Measurements from ENCODE around the gene TFCP2. TPM values are rescaled to one million over a fixed set of nuclear protein-coding genes. Genes with fewer than 3 reads are reported as not detected.

TFCP2 gene
- total RNA-seq, 2 donors from 2014 or later, result 24.4 to 30.9 TPM

DNA sequence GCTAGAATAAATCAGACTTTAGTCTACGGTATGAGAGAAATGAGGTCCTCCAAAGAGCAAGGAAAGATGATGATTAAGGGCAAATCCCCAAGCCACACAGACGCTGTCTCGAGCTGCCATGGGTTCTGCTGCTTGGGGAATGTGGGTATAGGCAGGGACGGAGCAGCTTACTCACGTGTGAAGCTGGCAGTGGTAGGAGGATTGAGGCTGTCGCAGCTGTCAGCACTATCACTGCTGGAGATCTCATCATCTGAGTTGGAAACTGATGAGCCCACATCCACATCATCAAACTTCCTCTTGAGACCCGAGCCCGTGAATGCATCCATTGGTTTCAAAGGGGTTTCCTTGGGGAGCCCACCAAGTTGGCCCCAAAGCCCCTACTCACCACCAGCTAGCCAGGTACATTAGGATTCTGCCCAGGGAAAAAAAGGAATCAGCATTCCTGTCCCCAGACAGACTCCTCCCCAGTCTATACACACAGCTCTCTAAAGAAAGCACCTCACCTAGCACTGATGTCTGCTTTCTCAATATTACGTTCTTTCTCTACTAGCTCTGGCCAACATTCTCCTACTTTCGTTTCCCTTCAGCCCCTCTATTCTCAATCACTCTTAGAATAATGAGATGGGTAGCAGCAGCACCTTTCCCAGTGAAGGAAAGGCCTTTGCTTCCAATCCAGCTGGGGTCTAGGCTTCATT, 96.6 kb downstream of the TFCP2 start:
- Histone ChIP-seq H3K9ac (ENCODE audit: low read depth in 2 of 2, low read length in 2 of 2) (no peak overlapping the region), H3K4me1 (no peaks in the 10 kb centered on the region), H3K36me3 (no peaks in the 10 kb centered on the region), H3K27me3 (no peaks in the 10 kb centered on the region), H3K27ac (no peak overlapping the region), H3K9me3 (no peaks in the 10 kb centered on the region), H3K4me3 (no peak overlapping the region)
- TF ChIP-seq, protein P1, sequence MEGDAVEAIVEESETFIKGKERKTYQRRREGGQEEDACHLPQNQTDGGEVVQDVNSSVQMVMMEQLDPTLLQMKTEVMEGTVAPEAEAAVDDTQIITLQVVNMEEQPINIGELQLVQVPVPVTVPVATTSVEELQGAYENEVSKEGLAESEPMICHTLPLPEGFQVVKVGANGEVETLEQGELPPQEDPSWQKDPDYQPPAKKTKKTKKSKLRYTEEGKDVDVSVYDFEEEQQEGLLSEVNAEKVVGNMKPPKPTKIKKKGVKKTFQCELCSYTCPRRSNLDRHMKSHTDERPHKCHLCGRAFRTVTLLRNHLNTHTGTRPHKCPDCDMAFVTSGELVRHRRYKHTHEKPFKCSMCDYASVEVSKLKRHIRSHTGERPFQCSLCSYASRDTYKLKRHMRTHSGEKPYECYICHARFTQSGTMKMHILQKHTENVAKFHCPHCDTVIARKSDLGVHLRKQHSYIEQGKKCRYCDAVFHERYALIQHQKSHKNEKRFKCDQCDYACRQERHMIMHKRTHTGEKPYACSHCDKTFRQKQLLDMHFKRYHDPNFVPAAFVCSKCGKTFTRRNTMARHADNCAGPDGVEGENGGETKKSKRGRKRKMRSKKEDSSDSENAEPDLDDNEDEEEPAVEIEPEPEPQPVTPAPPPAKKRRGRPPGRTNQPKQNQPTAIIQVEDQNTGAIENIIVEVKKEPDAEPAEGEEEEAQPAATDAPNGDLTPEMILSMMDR (IDR thresholded peaks at IDR 0.05), result no peak
- intact Hi-C loops (cut with DNase I), result no loop called here
- DNase-seq, result no peak

DNA sequence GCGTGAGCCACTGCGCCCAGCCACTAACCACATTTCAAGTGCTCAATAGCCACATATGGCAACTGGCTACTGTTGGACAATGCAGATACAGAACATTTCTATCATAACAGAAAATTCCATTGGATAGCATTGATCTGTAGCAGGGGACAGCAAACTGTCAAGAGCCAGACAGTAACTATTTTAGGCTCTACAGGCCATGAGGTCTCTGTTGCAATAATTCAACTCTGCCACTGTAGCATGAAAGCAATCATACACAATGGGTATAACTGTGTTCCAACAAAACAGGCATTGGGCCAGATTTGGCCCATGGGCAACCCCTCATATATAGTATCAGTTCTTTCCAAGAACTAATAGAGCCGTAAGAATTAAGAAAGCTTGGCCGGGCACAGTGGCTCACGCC, 97.5 kb downstream of the TFCP2 start:
- intact Hi-C loops (cut with DNase I), result no loop called here
- Histone ChIP-seq H3K4me1 (no peaks in the 10 kb centered on the region), H3K36me3 (no peaks in the 10 kb centered on the region), H3K27ac (no peak overlapping the region), H3K27me3 (no peaks in the 10 kb centered on the region), H3K9me3 (no peaks in the 10 kb centered on the region), H3K4me3 (no peak overlapping the region), H3K9ac (ENCODE audit: low read depth in 2 of 2, low read length in 2 of 2) (no peak overlapping the region)
- no peak for DNase-seq
- TF ChIP-seq, protein P1 (IDR thresholded peaks at IDR 0.05), result no peak

DNA sequence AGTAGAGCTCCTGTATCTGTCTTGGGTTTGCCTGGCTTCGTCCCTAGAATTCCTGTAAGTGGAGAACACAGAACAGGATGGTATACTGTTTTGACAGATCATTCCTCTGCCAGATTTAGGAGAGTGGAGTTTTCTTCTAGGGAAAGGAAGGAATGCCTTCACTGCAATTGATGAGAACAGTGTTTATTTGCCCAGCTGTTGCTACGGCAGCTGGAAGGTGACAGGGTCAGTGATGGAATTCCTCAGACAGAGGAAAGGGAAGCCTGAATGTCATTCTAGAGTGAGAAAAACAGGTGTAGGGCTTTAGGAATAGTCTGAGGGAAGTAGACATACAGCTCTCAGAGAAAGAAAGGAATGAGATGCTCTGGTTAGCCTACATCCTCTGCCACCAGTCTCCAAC, 101.3 kb downstream of the TFCP2 start:
- no peak overlapping the region for H3K9ac ChIP-seq (ENCODE audit: low read depth in 2 of 2, low read length in 2 of 2)
- H3K27ac ChIP-seq, result no peak overlapping the region
- H3K4me1 ChIP-seq, result no peaks in the 10 kb centered on the region
- TF ChIP-seq, protein P1 (IDR thresholded peaks at IDR 0.05), result no peak
- H3K4me3 ChIP-seq, result no peak overlapping the region
- no peaks in the 10 kb centered on the region for H3K36me3 ChIP-seq
- no peak for DNase-seq
- no peaks in the 10 kb centered on the region for H3K9me3 ChIP-seq
- intact Hi-C loops (cut with DNase I), result no loop called here
- no peaks in the 10 kb centered on the region for H3K27me3 ChIP-seq

DNA sequence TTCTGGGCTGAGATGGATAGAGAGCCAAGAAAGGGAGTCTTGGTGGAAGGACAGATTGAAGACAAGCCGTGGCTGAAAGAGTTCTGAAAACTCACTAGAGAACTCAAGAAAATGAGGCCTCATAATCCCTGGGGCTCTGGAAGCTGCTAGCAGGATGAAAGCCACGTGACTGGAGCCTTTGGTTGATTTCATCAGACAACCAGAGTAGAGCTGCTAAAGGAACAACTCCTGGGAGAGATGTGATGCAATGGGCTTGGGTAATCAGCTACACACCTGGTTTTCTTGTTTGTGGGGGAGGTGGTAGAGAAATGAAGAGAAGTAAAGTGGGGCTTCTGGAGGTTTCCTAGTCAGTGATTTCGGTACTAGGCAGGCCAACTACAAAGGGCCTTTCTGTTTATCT, 102.9 kb downstream of the TFCP2 start:
- no peaks in the 10 kb centered on the region for H3K36me3 ChIP-seq
- TF ChIP-seq, protein P1 (IDR thresholded peaks at IDR 0.05), result no peak
- no peak overlapping the region for H3K27ac ChIP-seq

DNA sequence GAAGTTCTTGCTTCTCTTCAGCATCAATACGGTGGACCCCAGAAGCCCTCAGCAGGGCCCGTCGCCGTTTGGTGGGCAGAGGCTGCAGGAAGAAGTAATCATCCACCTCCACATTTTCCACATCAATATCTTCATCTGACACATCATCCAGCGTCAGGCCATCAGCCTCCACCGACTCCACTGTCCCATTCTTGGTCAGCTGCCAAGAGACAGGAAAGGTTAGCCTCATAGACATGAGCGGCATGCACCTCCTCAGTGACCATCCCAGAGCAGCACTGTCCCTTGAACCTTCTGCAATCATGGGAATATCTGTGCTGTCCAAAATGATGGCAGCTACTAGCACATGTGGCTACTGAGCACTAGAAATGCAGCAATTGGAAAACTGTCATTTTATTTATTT, 105.2 kb downstream of the TFCP2 start:
- intact Hi-C loops (cut with DNase I), result no loop called here

More for the DNA sequence above, 102.9 kb downstream of the TFCP2 start:
- intact Hi-C loops (cut with DNase I), result no loop called here
- H3K4me1 ChIP-seq, result no peaks in the 10 kb centered on the region
- H3K9ac ChIP-seq (ENCODE audit: low read depth in 2 of 2, low read length in 2 of 2), result no peak overlapping the region
- H3K9me3 ChIP-seq, result no peaks in the 10 kb centered on the region
- no peak for DNase-seq
- no peaks in the 10 kb centered on the region for H3K27me3 ChIP-seq
- H3K4me3 ChIP-seq, result no peak overlapping the region

More for the DNA sequence above, 105.2 kb downstream of the TFCP2 start:
- TF ChIP-seq, protein P1 (IDR thresholded peaks at IDR 0.05), result no peak
- Histone ChIP-seq H3K4me3 (no peak overlapping the region), H3K9me3 (no peaks in the 10 kb centered on the region), H3K36me3 (no peaks in the 10 kb centered on the region), H3K27me3 (no peaks in the 10 kb centered on the region), H3K27ac (no peak overlapping the region), H3K4me1 (no peaks in the 10 kb centered on the region), H3K9ac (ENCODE audit: low read depth in 2 of 2, low read length in 2 of 2) (no peak overlapping the region)
- DNase-seq, result no peak
